NCI-H774 (cell line): ENCODE data around the gene UBE2L3.
"Not testable (repeated sequence)": the region's sequence is repeated elsewhere in the genome, so short reads cannot be mapped to it uniquely, and the experiment has no call there.

Experiments
- DNase-seq: peaks from one replicate; lab custom pipeline; 2025; lab: John Stamatoyannopoulos, UW

The UBE2L3 gene

DNA sequence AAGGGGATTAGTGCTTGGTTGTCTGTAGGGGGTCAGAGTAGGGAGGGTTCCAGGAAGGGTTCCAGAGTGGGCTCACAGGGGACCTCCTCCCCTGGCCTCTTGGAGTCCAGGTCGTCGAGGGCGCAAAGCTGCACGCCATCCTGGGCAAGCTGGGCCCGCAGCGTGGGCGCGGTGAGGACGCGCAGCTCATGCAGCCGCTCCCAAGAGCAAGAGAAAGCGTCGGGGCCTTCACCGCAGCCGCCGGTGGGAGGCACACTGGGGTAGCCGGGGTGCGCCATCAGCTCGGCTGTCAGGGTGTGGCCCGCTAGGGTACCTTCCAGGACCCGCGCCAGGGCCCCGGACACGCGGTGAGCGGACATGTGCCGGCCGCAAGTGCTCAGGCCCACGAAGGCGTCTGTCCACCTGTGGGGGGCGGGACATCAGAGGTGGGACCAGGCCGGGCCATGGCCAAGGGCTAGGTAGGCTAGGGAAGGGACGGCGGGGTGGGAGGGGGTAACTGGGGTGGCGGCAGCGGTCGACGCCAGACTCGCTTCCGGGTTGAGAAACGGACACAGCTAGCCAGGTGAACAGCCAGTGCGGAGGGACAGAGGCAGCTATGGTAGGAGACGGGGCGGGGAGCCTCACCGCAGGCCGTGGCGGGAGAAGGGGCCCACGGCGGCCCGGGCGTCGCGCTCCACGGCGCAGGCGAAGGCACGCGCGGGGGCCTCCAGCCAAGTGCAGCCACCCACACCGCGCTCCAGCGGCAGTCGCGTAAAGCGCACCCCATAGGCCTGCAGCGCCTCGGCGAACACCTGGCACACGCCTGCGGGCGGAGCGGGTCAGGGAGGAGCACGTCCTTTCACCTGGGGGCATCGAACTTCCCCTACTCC is 61.1 kb downstream of the UBE2L3 start:
- no peak for DNase-seq

DNA sequence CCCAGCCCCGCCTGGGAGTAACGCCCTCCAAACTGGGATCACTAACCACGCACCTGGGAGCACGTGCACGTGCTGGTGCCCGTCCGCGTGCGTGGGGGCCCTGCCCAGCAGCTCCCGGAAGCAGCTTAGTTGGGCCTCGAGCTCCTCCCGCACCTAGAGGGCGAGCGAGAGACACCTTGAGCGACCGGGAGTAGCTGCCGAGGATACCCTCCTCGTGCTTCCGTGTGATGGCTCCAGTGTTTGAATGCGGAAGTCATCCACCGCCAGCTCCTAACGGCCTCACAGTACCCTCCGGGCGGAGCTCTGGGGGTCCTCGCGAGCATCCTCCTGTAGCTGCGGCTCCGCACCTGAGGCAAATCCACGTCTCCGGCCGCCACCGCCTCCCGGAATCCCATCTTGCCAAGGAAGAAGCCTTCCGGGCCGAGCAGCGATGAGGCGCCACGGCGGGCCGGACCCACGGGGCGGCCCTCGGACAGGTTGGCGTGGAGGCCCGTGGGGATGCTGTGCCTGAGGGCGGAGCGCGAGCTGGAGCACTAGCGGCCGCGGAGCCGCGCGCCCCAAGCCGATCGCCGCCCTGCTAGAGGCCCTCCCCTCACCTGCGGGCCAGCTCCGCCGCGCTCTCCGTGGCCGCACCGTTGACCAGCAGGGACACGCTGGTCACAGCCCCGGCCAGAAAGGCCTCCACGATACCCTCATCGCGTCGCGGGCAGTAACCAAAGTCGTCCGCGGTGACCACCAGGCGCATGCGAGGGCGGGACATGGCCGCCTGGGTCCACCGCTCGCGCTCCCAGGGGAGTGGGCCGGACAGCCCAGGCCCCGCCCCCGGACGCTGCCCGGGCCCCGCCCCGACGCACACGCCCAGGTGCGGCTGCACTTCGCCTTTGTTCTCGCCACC is 62.0 kb downstream of the UBE2L3 start, which contains the start of gene YDJC:
TSS of gene YDJC (minus strand) at position 768 of the 895 bp plus-strand sequence. CDS start at position 760, 8 bp downstream.
- DNase-seq: peak; percentile 90

DNA sequence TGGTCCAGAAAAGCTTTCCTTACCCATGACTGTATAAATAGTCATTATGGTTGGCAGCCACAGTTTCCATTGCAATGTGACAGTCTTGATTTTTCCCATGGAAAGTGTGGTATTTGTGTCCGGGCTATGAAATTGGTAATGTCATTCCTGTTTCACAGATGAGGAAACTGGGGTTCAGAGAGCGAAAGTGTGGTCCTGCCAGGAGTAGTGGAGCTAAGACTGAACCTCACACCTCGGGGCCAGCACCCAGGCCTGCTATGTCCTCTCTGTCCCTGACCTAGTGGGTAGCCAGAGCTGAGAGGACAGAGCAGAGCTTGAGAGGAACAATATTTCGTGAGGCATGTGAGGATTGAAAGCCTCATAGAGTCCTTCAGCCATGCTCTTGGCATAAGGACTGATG is 63.5 kb downstream of the UBE2L3 start:
- no peak for DNase-seq

DNA sequence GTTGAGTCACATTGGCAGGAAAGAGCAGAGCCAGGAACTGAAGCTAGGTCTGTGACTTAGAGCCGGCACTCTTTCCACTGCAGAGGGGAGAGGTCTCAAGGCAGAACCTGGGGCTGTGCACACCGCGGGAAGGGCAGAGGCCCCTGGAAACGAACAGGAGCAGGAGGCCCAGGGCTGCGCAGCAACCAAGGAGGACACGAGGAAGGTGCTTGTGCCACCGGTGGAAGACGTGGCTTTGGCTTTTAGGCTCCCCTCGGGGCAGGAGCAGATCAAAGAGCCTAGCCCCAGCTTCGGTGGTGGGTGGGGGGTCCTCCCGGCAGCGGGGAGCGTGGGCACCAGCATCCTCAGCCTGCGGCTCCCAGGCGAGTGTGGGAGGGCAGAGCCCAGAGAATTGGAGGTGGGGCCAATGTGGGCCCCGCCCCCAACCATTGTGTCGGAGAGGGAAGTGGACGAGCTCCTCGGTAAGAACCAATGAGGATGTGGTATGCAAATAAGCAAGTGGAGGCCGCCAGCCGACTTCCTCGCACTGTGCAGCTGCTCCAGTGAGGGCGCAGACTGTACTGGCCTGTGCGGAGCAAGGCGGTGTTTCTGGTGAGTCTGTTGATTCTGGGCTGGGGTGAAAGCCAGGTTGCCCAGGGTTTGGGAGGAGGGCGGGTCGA is 64.9 kb downstream of the UBE2L3 start, which contains the start of gene CCDC116:
TSS of gene CCDC116 (plus strand) at position 524 of the 659 bp plus-strand sequence. CDS start 422 bp downstream, outside the sequence.
- DNase-seq: peak; percentile 86

DNA sequence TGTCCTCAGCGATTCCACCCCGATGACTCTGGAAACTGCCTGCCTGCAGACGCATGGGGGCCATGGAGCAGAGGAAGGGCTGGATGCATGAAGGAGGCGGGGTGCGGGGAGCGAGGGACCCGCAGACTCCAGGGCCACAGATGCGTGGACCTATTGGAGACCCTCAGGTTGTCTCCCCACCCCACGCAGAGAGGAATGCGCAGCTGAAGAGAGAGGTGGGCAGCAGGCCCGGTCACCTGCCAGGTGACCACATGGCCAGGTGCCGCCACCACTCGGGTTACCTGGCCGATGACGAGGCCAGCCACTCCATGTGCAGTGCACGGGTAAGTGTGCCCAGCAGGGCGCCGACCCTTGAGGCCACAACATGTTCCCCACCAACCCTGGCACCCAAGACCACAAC is 65.4 kb downstream of the UBE2L3 start:
- DNase-seq: no peak

DNA sequence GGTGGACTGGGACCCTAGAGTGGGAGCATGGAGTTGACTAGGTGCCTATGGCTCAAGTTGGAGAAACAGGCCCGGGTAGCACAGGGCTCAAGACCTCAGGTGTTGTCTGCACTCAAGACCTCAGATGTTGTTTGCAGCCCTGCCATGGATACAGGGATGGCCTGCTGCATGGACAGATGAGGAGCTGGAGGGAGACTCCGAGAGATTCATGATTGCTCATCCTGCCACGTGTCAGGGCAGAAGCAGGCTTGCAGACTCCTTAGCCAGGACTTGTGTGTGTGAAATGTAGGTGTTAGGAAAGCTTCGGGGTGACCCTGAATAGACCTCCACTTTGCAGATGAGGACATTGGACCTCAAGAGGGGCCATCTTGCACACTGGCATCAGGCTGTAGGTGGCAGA is 66.0 kb downstream of the UBE2L3 start:
- no peak for DNase-seq

DNA sequence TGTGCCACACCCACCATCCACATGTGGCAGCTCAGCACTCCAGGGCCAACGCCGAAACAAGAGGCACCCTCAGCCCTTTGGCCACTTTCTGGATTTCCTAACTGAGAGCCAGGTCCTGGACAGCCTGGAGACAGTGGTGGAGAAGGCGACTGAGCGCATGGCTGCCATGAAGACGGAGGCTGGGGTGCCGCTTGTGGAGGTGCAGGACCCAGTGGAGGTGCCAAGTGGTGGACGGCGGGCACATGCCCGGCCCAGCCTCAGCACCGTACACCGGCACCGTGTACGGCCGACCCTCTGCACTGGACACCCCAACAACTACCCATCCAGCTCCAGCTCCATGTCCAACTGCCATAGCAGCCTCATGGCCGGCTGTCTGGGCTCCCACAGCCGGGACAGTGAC is 66.6 kb downstream of the UBE2L3 start:
- no peak for DNase-seq

DNA sequence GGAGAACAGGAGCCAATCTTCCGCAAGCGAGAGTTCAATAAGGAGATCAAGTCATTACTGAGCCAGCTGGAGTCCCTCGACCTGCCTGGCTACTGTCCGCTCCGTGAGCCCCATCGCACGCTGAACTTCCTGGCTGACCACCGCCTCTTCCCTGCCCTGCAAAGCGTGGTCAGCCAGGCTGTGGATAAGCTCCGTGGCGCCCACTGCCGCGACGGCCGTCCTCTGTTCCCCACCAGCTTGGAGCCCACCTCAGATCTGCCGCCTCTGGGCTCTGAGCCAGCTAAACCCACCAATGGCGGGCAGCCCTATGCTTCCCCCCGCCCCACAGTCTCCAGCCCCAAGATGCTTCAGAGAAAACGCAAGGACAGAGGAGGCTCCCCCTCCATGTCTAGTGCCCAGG is 67.3 kb downstream of the UBE2L3 start:
- DNase-seq: no peak

DNA sequence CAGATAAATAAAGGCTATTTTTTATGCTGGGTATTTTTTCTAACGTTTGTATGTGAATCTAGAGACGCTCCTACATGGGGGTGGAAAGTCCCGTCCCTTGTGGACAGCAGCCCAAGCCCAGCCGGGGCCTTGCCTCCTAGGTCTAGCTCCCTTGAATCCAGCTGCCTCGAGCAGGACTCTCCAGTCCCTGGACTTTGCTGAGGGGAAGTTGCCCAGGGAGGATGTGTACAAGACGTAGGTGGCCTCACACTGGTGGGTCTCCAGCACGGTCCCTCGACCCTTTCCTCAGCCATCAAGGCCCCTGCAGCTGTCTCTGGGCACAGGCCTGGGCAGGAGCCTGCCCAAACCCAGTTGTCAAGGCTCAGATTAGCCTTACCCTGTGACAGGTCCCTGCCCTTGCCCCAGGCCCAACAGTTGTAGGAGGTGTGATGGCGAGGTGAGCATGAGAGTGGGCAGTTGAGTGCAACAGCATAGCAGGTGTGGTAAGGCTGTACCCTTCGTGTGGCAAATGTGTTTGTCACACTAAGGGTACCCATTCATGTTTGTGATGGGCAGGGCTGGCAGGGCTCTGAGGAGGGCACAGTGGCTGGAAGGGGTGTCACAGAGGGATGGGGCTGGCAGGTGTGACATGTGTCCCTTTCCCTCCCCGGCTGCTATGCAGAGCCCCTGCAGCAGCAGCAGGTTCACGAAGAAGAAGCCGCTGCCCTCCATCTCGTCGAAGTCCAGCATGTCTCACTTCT is 68.4 kb downstream of the UBE2L3 start:
- no peak for DNase-seq

DNA sequence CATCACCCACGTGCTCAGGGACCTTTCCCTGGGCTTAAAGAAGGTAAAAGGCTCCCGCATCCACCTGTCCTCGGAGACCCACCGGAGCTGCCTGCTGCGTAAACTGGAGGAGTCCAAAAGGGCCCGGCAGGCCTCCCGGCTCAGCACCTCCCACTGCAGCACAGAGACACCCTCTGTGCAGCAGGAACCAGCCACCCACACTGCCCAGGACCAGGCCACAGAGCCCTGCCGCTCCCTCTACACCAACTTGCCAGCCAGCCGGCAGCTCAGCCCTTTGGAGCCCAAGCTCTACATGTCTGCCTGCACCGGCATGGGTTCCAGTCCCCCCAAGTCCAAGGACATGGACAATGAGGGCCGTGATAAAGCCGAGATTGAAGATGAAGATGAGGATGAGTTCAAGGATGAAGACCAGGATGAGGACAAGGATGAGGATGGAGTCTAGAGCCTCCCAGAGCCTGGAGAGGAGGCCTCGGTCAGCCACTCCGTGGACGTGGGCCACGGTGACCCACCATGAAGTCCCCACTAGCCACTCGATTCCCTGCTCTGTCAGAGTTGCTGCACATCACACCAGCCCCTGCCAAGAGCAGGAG is 69.2 kb downstream of the UBE2L3 start:
- DNase-seq: no peak

DNA sequence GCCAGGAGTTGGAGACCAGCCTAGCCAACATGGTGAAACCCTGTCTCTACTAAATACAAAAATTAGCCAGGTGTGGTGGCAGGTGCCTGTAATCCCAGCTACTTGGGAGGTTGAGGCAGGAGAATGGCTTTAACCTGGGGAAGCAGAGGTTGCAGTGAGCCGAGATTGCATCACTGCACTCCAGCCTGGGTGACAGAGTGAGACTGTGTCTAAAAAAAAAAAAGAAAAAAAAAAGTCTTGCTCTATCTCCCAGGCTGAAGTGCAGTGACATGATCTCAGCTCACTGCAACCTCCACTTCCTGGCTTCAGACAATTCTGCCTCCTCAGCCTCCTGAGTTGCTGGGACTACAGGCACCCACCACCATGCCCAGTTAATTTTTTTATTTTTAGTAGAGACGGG is 69.9 kb downstream of the UBE2L3 start:
- DNase-seq: not testable (repeated sequence)

DNA sequence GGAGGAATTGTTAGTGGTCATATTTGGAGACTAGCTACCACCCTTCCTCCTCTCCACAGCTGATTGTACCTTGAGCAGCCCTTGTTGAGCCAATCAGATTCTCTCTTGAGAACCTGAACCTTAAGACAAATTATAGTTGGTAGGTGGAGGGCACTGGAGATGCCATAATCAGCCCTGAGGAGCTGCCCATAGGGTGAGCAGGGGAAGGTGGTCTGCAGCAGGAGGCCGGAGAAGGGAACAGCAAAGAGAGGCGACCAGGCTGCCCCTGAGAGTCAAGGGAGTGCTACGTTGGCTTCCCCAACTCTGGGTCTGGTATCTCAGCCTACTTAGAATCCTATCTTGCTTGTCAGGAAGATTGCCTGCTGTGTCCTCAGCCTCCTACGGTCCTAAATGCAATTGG is 71.8 kb downstream of the UBE2L3 start:
- DNase-seq: no peak

DNA sequence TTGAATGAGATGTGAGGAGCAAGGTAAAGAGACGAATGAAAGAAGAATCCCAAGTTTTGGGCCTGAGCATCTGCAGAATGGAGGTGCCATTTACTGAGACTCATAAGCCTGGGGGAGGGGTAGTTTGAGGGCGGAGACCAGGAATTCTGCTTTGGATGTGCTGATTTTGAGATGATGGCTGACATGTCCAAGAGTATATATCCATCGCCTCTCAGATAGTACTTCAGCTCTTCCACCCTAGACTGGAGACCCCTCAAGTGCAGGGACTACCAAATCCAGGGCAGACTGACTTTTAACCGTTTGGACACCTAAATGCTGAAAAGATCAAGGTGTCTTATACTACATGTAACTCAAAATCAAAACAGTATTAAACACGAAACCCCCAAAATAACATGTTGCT is 73.3 kb downstream of the UBE2L3 start:
- no peak for DNase-seq

DNA sequence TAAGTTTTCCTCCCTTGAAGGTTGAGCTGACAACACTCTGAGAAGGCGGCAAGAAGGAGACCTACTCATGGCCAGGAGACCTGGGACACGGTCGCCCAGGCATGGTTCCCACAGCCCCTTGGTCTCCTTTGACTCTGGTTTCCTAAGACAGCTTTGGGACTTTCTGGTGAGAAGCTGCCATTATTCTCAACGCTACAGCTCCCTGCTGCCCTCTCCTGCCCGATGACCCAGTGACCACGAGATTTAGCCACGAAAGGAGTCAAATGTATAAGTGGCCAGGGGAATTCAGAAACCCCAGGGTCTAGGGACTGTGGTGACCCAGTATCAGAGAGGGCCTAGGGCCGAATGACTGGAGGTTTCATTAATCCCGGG is 73.9 kb downstream of the UBE2L3 start:
- DNase-seq: peak; percentile 30

DNA sequence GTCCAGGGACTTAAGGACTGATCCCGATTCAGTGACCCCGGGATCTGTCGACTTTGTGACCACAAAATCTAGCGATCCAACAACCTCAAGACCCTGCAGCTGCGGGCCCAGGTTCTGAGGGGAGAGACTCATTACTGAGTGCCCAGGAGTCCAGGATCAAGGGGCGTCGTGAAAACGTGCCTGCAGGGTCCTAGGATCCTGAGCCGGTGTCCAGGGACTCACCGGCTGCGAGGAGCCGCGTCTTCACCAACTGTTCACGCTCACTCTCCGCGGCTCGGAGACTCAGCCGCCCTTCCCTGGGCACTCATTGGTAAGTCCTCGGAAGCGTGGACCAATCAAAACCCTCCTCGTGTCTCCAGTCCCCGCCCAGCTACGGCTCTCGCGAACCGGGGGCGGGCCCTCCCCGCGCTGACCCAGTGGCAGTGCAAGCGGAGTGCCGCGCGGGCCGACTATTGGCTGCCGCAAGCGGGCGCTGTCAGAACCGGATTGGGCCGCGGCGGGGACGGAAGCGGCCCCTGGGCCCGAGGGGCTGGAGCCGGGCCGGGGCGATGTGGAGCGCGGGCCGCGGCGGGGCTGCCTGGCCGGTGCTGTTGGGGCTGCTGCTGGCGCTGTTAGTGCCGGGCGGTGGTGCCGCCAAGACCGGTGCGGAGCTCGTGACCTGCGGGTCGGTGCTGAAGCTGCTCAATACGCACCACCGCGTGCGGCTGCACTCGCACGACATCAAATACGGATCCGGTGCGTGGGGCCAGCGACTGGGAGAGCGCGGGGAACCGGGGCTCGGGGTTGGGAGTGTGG is 74.5 kb downstream of the UBE2L3 start, which contains the start of gene SDF2L1:
TSS of gene SDF2L1 (plus strand) at position 514 of the 795 bp plus-strand sequence. CDS start at position 549, 35 bp downstream.
- peak; percentile 96 for DNase-seq

DNA sequence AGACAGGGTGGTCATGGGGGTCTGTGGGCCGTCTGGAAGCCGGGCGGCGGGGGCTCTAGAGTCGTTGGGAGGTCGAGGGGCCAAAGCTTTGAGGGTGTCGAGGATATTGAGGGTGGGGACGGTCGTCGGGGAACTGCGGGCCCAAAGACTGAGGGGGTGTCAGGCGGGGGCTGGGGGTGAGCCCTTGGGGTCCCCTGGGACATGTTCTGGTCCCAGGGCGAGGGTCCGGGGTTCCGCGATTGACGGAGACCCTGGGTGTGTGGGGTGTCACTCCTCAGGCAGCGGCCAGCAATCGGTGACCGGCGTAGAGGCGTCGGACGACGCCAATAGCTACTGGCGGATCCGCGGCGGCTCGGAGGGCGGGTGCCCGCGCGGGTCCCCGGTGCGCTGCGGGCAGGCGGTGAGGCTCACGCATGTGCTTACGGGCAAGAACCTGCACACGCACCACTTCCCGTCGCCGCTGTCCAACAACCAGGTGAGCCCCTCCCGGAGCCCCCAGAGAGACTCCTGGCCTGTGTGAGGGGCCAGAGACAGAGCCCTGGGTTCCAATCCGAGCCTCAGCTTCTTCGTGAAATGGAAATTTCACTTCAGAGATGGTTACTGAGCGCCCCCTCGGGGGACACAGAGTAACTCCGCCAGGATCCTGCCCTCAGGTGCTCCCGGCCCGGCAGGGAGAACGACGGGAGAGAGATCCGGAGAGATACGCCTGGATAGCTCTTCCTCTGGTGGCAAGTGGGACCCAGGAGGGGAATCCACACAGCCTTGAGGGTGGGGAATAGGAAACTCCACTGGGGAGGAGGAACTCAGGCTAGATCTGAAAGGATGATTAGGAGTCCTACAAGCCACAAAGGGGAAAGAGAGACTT is 75.3 kb downstream of the UBE2L3 start:
- DNase-seq: peak; percentile 33

DNA sequence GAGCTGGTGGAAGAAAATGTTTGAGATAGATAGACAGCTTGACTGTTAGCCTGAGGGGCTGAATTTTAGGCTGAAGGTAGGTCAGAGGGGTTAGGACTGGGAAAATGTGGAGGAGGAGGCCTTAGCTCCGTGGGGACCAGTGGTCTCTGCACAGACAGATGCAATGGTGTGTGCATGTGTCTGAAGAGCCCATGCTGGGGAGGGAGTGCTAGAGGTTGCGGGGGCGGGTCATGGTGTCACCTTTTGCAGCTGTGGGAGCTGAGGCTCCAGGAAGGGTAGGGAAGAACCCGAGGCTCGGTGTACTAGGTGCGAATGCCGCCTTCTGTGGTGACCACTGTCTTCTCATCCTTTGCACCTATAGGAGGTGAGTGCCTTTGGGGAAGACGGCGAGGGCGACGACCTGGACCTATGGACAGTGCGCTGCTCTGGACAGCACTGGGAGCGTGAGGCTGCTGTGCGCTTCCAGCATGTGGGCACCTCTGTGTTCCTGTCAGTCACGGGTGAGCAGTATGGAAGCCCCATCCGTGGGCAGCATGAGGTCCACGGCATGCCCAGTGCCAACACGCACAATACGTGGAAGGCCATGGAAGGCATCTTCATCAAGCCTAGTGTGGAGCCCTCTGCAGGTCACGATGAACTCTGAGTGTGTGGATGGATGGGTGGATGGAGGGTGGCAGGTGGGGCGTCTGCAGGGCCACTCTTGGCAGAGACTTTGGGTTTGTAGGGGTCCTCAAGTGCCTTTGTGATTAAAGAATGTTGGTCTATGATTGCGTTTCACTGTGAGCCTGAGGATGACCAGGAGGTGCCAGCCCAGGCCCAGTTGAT is 76.2 kb downstream of the UBE2L3 start:
- DNase-seq: no peak

DNA sequence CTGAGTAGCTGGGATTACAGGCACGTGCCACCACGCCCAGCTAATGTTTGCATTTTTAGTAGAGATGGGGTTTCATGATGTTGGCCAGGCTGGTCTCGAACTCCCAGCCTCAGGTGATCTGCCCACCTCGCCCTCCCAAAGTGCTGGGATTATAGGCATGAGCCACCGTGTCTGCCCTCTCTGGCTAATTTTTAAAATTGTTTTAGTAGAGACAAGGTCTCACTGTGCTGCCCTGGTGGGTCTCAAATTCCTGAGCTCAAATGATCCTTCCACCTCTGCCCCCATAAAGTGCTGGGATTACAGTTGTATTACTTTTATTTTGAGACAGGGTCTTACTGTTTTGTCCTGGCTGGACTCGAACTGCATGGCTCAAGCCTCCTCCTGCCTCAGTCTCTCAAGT is 78.0 kb downstream of the UBE2L3 start:
- DNase-seq: not testable (repeated sequence)
